ENCODE measurements around the gene WIPF2.
A peak's percentile ranks its signal among the peaks of the same experiment; 100 is the strongest.

The WIPF2 gene

DNA sequence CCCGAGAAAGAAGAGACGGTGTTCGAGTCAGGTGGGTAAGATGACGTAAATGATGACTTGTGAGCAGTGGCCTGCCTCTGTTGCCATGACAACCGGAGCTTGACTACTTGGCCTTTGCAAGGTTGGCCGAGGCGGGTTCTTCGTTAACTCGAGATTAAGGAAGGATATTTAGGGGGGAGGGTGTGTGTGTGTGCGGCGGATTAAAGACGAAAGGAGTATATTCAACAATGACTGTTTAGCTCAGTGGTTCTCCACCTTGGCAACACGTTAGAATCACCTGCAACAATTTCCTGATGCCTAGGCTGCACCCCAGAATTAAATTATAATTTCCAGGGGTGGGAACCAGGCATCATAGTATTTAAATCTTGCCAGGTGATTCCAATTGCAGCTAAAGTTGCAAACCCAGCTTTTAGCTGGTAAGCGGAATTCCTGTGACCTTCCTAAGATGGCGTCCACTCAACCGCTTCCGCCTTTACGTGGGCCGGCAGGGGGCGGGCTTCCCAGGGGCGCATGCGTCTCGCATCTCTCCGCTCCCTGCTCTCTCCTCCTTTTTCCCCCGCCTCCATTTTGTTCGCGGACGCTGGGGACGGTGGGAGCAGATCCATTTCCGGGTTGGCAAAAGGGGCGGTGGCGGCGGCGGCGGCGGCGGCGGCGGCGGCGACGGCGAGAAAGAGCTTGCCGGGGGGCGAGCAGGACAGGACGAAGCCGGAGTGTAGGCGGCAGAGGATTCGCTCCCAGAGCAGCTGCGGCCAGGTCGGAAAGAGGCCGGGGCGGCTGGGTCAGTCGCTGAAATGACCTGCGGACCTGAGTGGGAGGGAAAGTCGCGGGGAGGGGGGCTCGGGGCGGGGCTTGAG is at the start of gene WIPF2:
WIPF2 (plus strand) TSS at position 565 of the 854 bp plus-strand sequence. CDS start 37,156 bp downstream, outside the sequence.
- peak; percentile 94 for DNase-seq (ENCODE audit: low read depth)

GRCh38 chr17:40170325-40170724 is 48.8 kb upstream of the WIPF2 start:
- DNase-seq (ENCODE audit: low read depth), result no peak

DNA sequence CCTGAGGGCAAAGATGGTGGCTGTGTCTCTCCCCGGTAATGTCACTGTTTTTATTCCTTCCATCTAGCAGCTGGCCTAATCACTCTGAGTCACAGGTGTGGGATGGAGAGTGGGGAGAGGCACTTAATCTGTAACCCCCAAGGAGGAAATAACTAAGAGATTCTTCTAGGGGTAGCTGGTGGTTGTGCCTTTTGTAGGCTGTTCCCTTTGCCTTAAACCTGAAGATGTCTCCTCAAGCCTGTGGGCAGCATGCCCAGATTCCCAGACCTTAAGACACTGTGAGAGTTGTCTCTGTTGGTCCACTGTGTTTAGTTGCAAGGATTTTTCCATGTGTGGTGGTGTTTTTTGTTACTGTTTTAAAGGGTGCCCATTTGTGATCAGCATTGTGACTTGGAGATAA is 47.4 kb upstream of the WIPF2 start:
- no peak for DNase-seq (ENCODE audit: low read depth)

DNA sequence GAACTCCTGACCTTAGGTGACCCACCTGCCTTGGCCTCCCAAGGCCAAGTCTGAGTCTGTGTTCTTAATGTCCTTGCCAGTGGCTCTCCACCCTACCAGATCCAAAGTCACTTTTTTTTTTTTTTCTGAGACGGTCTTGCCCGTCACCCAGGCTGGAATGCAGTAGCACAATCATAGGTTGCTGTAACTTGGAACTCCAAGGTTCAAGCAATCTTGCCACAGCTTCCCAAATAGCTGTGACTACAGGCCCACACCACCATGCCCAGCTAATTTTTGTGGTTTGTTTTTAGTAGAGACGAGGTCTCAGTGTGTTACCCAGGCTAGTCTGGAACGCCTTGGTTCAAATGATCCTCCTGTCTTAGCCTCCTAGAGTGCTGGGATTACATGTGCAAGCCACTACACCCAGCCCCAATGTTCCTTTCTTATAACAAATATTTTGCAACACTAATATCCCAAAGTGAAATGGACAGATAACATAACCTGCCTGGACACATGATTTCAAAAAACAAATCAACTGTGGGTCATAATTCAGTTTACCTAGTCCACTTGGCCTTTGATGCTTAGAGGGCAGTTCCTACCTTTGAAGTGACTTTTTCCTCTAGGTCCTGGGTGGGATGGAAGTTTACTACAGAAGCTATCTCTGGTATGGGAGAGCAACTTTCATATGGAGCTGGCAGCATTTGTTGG is 45.9 kb upstream of the WIPF2 start:
- DNase-seq (ENCODE audit: low read depth), result no peak

- no peak for DNase-seq (ENCODE audit: low read depth)
Measured at GRCh38 chr17:40173778-40174135, 45.3 kb upstream of the WIPF2 start.

- DNase-seq (ENCODE audit: low read depth), result no peak
Measured at GRCh38 chr17:40174514-40174913, 44.6 kb upstream of the WIPF2 start.

- DNase-seq (ENCODE audit: low read depth), result no peak
Measured at GRCh38 chr17:40175928-40176753, 43.0 kb upstream of the WIPF2 start.

DNA sequence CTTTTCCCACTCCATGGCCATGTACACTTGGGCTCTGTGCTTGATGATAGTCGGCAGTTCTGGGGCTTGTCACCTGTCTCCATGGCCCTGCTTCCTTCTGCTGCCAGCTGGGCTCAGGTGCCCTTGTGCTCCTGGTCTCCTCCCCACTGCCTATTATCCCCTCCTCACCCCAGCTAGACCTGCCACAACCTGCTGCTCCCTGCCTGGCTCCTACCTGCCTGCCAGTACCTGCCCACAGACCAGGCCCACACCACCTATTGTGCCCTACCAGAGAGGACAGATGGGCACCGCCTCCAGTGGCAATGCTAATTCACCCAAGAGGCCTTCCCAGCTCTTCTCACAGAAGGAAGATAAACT is 42.4 kb upstream of the WIPF2 start:
- DNase-seq (ENCODE audit: low read depth), result no peak

DNA sequence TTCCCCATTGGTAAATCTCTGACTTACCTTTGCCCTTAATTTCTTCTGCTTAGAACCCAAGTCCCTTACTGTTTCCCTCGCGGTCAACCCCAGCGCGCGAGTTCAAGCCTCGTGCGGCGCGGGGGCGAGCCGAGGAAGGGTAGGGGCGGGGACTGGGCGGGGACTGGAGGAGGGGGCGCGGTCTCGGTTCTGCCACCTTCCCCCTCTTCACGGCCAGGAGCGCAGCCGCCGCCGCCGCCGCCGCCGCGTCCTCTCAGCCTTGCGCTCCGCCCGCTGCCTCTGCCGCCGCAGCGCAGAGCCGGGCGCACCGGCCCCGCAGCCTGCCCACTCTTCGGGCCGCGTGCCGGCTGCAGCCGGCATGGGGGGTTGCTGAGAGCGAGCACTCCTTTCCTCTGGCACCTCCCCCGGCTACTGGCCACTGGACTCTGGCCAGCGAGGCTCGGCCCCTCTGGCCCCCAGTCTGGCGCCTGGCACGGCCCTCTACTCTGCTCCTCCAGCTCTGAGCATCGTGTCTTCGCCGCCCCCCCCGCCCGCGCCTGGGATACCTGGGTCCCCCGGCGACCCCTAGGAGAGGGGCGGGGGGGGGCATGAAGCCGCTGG is 41.7 kb upstream of the WIPF2 start, which contains the start of gene RAPGEFL1:
RAPGEFL1 (plus strand) TSS at position 196 of the 600 bp plus-strand sequence; CDS start at position 588, 392 bp downstream.
- peak; percentile 44 for DNase-seq (ENCODE audit: low read depth)

DNA sequence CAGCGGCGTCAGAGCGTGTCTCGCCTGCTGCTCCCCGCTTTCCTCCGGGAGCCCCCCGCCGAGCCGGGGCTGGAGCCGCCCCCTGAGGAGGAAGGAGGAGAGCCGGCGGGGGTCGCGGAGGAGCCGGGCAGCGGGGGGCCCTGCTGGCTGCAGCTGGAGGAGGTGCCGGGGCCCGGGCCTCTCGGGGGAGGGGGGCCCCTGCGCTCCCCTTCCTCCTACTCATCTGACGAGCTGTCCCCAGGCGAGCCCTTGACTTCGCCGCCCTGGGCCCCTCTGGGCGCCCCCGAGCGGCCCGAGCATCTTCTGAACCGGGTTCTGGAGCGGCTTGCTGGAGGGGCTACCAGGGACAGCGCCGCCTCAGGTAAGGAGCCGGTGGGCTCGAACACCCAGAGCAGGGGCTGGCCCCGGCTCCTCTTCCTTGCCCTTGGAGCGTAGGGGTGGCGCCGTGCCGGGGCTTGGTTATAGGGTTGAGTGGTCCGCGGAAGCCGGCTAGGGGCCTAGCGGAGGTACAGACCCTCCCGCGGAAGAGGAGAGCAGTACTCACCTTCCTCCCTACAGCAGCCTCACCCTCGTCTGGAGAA is 41.0 kb upstream of the WIPF2 start:
- no peak for DNase-seq (ENCODE audit: low read depth)

DNA sequence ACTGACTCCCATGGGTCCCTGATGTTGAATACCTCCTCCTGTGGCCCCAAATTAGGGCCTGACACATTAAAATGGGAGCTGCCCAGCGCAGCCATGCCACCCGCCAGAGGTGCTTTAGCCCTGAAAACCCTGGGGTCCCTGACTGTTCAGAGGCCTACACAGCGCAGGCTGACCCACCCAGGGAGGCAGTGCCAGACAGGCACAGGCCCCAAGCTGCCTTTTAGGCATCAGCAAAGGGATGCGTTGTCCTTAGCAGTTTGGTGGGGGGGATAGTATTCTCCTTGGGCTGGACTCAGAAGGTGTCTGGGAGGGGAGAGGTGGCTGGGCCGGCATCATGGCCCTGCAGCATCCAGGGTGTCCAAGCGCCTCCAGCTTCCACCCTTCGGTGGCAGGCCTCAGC is 40.4 kb upstream of the WIPF2 start:
- DNase-seq (ENCODE audit: low read depth), result no peak

GRCh38 chr17:40179923-40180659 is 39.0 kb upstream of the WIPF2 start:
- no peak for DNase-seq (ENCODE audit: low read depth)

GRCh38 chr17:40180694-40181093 is 38.4 kb upstream of the WIPF2 start:
- no peak for DNase-seq (ENCODE audit: low read depth)

DNA sequence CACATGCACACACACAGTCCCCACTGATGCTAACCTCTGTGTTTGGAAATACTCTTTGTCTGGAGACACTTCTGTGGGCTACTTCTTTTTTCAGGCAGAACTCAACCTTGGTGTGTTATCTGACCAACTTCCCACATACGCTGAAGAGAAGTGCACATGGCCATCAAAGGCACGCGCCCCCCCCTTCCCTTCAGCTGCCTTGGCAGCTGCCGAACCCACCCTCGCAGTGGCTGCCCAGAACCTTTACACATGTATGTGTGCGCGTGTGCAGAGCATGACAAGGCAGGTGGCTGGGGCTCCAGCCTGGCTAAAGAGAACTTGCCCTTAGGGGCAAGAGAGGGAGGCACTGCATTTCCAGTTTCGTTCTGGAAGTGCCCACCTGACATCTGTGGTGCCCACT is 37.9 kb upstream of the WIPF2 start:
- no peak for DNase-seq (ENCODE audit: low read depth)

- no peak for DNase-seq (ENCODE audit: low read depth)
Measured at GRCh38 chr17:40182606-40183005, 36.5 kb upstream of the WIPF2 start.

DNA sequence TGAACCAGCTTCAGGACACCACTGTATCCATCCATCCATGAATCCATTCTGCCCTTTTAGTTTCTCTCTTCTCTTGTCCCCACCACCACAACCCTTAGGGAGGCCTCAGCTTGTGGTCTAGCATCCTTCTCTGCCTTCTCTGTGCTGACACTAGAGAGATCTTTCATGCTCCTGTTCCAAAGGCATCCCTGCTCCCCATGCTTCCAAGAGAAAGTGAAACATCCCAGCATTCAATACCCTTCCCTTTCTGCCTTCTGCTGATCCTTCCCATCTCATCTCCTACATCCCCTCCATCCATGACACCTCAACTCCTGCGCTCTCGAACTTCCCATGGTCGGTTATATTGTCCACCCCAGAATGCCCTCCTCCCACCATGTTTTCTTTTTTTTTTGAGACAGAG is 31.9 kb upstream of the WIPF2 start:
- no peak for DNase-seq (ENCODE audit: low read depth)

DNA sequence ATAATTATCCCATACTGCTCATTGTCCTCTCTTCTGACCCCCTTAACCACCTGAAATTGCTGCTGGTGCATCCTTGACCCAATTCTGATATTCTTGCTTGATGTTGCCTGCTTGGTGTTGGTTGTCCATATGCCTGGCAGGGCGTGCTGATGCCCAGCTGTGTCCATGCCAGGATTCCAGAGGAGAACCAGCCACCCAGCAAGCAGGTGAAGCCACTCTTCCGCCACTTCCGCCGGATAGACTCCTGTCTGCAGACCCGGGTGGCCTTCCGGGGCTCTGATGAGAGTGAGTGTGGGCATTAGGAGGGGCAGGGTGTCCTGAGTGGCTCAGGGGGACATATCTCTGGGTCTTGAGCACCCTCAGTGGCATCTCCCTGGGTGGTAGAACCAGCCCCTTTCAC is 30.4 kb upstream of the WIPF2 start:
- DNase-seq (ENCODE audit: low read depth), result no peak

- DNase-seq (ENCODE audit: low read depth), result no peak
Measured at GRCh38 chr17:40190197-40191021, 28.7 kb upstream of the WIPF2 start.

DNA sequence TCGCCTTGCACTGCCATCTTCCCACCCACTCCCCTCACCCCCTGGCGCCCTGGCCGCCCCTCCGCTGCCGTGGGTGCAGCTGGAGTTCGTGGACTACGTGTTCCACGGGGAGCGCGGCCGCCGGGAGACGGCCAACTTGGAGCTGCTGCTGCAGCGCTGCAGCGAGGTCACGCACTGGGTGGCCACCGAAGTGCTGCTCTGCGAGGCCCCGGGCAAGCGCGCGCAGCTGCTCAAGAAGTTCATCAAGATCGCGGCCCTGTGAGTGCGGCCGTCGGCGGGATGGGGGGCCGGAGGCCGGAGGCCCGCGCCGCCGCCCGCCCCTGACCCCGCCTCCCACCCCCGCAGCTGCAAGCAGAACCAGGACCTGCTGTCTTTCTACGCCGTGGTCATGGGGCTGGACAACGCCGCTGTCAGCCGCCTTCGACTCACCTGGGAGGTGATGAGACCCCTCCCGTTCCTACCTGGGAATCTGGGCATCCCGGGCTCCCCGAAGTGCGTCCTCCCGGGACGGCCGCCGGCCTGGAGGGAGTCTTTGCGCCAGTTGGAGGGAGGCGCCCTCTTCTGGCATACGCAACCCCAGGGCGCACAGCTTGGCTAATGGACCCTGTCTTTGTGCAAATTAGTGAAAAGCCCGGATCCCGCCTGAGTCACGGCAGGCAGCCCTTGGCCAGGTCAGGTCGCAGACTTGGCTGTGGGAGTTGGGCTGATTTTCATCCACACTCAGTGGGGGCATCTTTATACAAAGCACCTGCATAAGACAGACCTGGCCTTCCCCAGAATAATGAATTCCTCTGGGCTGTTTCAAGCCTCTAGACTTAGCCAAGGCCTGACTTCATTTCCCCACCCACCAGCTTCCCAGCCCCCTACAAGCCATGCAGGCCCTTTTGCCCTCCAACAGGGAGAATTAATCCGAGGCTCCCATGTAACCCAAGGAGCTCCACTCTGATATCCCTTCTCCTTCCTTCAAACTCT is 27.6 kb upstream of the WIPF2 start:
- DNase-seq (ENCODE audit: low read depth), result peak; percentile 69

Measured in fibroblast of gingiva (primary cell).